Measurements from ENCODE around the gene CLDN2.
"Not testable (repeated sequence)": the region's sequence is repeated elsewhere in the genome, so short reads cannot be mapped to it uniquely, and the experiment has no call there.

DNA sequence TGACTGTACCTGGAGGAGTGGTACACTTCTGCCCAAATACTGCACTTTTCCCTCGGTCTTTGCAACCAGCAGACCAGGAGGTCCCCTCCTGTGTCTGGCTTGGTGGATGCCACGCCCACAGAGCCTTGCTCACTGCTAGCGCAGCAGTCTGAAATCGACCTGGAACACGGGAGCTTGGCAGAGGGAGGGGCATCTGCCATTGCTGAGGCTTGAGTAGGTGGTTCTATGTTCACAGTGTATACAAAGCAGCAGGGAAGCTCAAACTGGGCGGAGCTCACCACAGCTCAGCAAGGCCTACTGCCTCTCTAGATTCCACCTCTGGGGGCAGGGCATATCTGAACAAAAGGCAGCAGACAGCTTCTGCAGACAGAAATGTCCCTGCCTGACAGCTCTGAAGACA, 46.3 kb downstream of the CLDN2 start:
- TF ChIP-seq CTCF (CRISPR knock-in tag; IDR thresholded peaks at IDR 0.05) = 0 out of 2 replicates have a peak, but pooled peaks have one; percentile 18
- TF ChIP-seq HDAC6 (IDR thresholded peaks at IDR 0.05; ENCODE audit: low read depth, low read length); ZNF331 (CRISPR knock-in tag; IDR thresholded peaks at IDR 0.05); RBM39 (IDR thresholded peaks at IDR 0.05; ENCODE audit: low read depth, low read length, poor library complexity, severe bottlenecking): not testable (repeated sequence)

Data from HepG2 (cell line).